Endothelial cell of umbilical vein (primary cell): ENCODE data around the gene RNF112. TPM values are rescaled to one million over a fixed set of nuclear protein-coding genes. Genes with fewer than 3 reads are reported as not detected.

Source experiments
- BruUV-seq: library from RNA; stranded (reverse); fragments of 400-500 nt; replicated peaks from 2 replicates; lab custom pipeline; 2021; lab: Mats Ljungman, UMichigan
- CTCF ChIA-PET: fragments of 300-600, 350-600 bp; sonication (Branson Sonifier 250); formaldehyde crosslinking; loops from one replicate; lab custom pipeline; 2021; ENCODE audit warnings: antibody characterized with exemption, inconsistent platforms; lab: Charles Lee
- POLR2A ChIA-PET: fragments of 300-600, 350-600 bp; sonication (Branson Sonifier 250); formaldehyde crosslinking; loops from one replicate; lab custom pipeline; 2021; ENCODE audit warnings: antibody characterized with exemption, inconsistent platforms; lab: Charles Lee
- DNase-seq: peaks from one replicate; pipeline ENCODE4 v3.0.0-alpha.2; 2011; ENCODE audit warnings: low read depth, low spot score
- FAIRE-seq: peaks from 2 replicates; lab custom pipeline; 2011; peaks lifted over from hg19 to GRCh38; lab: Jason Lieb, UNC
- H2AFZ ChIP-seq: 2 replicates; pipeline ENCODE4 v1.6.0; 2012; ENCODE audit warnings: low read depth, low read length, control low read depth, inconsistent platforms
- H3K27ac ChIP-seq: 2 replicates; pipeline ENCODE4 v1.5.1; 2011; ENCODE audit warnings: low read depth, mild to moderate bottlenecking, control low read depth, low read length, moderate library complexity; ENCODE audit not compliant: insufficient read depth
- H3K27me3 ChIP-seq, 2 experiments: 2 replicates each; pipeline versions ENCODE4 v1.6.0 to v1.6.1; 2011; ENCODE audit warnings: low read length in 2 of 2, mixed read lengths in 1 of 2; ENCODE audit not compliant: control insufficient read depth in 2 of 2, insufficient read depth in 2 of 2
- H3K36me3 ChIP-seq, 2 experiments: 2 replicates in 1 of 2; 3 replicates in 1 of 2; pipeline ENCODE4 v1.5.1; 2011; ENCODE audit warnings: low read length in 2 of 2, mild to moderate bottlenecking in 1 of 2, moderate library complexity in 1 of 2; ENCODE audit not compliant: control insufficient read depth in 2 of 2, insufficient read depth in 2 of 2; ENCODE audit errors: extremely low read depth in 1 of 2
- H3K4me1 ChIP-seq: 3 replicates; pipeline ENCODE4 v1.5.1; 2011; ENCODE audit warnings: mild to moderate bottlenecking, low read length; ENCODE audit not compliant: control insufficient read depth, insufficient read depth; ENCODE audit errors: extremely low read depth
- H3K4me2 ChIP-seq: 2 replicates; pipeline ENCODE4 v1.6.1; 2011; ENCODE audit warnings: low read length, control low read depth, mixed read lengths; ENCODE audit not compliant: insufficient read depth
- H3K4me3 ChIP-seq, 3 experiments: fragments of 200-600 bp in 1 of 3; sonication (generic), shearing (Covaris generic) in 1 of 3; replicated peaks in 1 of 3; 2 replicates each; pipeline ENCODE4 v1.5.1; 2011 to 2016; ENCODE audit warnings: control low read depth in 3 of 3, low read length in 3 of 3, mild to moderate bottlenecking in 2 of 3, inconsistent platforms in 1 of 3, low read depth in 1 of 3, moderate library complexity in 1 of 3; ENCODE audit not compliant: insufficient read depth in 1 of 3
- H3K79me2 ChIP-seq: 2 replicates; pipeline ENCODE4 v1.6.0; 2012; ENCODE audit warnings: low read length, inconsistent platforms; ENCODE audit not compliant: control insufficient read depth, insufficient read depth
- H3K9ac ChIP-seq: replicated peaks from 2 replicates; pipeline ENCODE3; 2011; ENCODE audit warnings: low read length, control low read depth; ENCODE audit not compliant: insufficient read depth; ENCODE audit errors: extremely low read depth
- H3K9me1 ChIP-seq: replicated peaks from 3 replicates; pipeline ENCODE4 v1.6.0; 2011; ENCODE audit warnings: mild to moderate bottlenecking, low read length; ENCODE audit not compliant: control insufficient read depth, insufficient read depth; ENCODE audit errors: extremely low read depth
- H3K9me3 ChIP-seq: replicated peaks from 2 replicates; pipeline ENCODE4 v1.5.1; 2012; ENCODE audit warnings: low read length, inconsistent platforms; ENCODE audit not compliant: control insufficient read depth, insufficient read depth
- H4K20me1 ChIP-seq: replicated peaks from 2 replicates; pipeline ENCODE3; 2011; ENCODE audit warnings: mild to moderate bottlenecking, low read length; ENCODE audit not compliant: control insufficient read depth, insufficient read depth; ENCODE audit errors: extremely low read depth
- CTCF ChIP-seq, 2 donors: IDR thresholded peaks; 1 replicate in 1 of 2; 2 replicates in 1 of 2; pipeline ENCODE4 v1.5.1; 2011; ENCODE audit warnings: low read length in 2 of 2, mild to moderate bottlenecking in 2 of 2, moderate library complexity in 2 of 2, control low read depth in 1 of 2, inconsistent platforms in 1 of 2, low read depth in 1 of 2; ENCODE audit not compliant: insufficient read depth in 1 of 2; ENCODE audit errors: extremely low read depth in 1 of 2
- EZH2 ChIP-seq: IDR thresholded peaks from 2 replicates; pipeline ENCODE4 v1.6.1; 2012; ENCODE audit warnings: borderline replicate concordance, low read depth, mild to moderate bottlenecking, moderate library complexity, low read length, inconsistent platforms; ENCODE audit not compliant: severe bottlenecking
- FOS ChIP-seq: IDR thresholded peaks from 2 replicates; pipeline ENCODE4 v1.6.1; 2011; ENCODE audit warnings: mild to moderate bottlenecking, low read length, moderate library complexity, borderline replicate concordance; ENCODE audit not compliant: insufficient read depth
- GATA2 ChIP-seq: IDR thresholded peaks from 2 replicates; pipeline ENCODE4 v1.7.0; 2011; ENCODE audit warnings: low read depth, mild to moderate bottlenecking, moderate library complexity, mixed read lengths, low read length; ENCODE audit not compliant: insufficient read length, insufficient read depth
- JUN ChIP-seq: IDR thresholded peaks from 2 replicates; pipeline ENCODE4 v1.6.1; 2011; ENCODE audit warnings: borderline replicate concordance, low read depth; ENCODE audit not compliant: insufficient read length, insufficient read depth
- MAX ChIP-seq: IDR thresholded peaks from 2 replicates; pipeline ENCODE4 v1.6.1; 2011; ENCODE audit not compliant: insufficient read depth, insufficient read length
- MYC ChIP-seq: IDR thresholded peaks from one replicate; pipeline ENCODE4 v1.6.1; 2011; ENCODE audit warnings: mild to moderate bottlenecking, low read depth, low read length
- POLR2A ChIP-seq: IDR thresholded peaks from 2 replicates; pipeline ENCODE4 v1.6.1; 2012; ENCODE audit warnings: low read depth, mild to moderate bottlenecking, control low read depth, low read length
- POLR2AphosphoS5 ChIP-seq: IDR thresholded peaks from 2 replicates; pipeline ENCODE4 v1.6.1; 2012; ENCODE audit warnings: low read depth, mild to moderate bottlenecking, control low read depth, low read length, moderate library complexity; ENCODE audit not compliant: insufficient read depth
- dilution Hi-C: fragments of 300-500 bp; cut with MboI; formaldehyde crosslinking; loops from one replicate; pipeline ENCODE4 v1.15.0; 2019; ENCODE audit warnings: low sequenced_read_pairs; ENCODE audit not compliant: extremely low pct_ligation_motif_present
- intact Hi-C: fragments of 100-400 bp; cut with micrococcal nuclease; formaldehyde crosslinking; loops from one replicate; pipeline ENCODE4 v1.10.0; 2022
- polyA plus RNA-seq, 4 experiments: library from polyadenylated mRNA; depleted of rRNA in 3 of 4; stranded (reverse) in 3 of 4; unstranded in 1 of 4; fragments of >200 nt; gene quantifications; 2 replicates each; pipeline versions ENCODE4 v1.2.1 to v1.2.3, GENCODE V29; 2011 to 2012; ENCODE audit warnings: missing spikeins in 1 of 4
- total RNA-seq: library from RNA; stranded (reverse); gene quantifications from 2 replicates; pipeline ENCODE4 v1.2.3, GENCODE V29; 2021

RNF112 gene
- total and polyA plus RNA-seq, 2 donors (not counting 3 experiments of a cell fraction or from before 2014, with no cell fraction given) = 0.06 to 0.11 TPM

- dilution Hi-C loops (no loop called here), intact Hi-C loops (no loop called here)
- H3K4me2 ChIP-seq = no peak overlapping the region
- POLR2A ChIA-PET = no interaction called here
- DNase-seq = no peak
- H4K20me1 ChIP-seq = no peaks in the 10 kb centered on the region
- H3K4me1 ChIP-seq = no peaks in the 10 kb centered on the region
- FAIRE-seq = no peak
- H3K27ac ChIP-seq = no peak overlapping the region
- no peaks in the 10 kb centered on the region for H3K79me2 ChIP-seq
- no TSS peak for BruUV-seq
- no peak for TF ChIP-seq JUN
- no peak for TF ChIP-seq CTCF (IDR thresholded peaks at IDR 0.05; ENCODE audit: extremely low read depth in 1 of 2, insufficient read depth in 1 of 2, low read depth in 1 of 2, low read length in 2 of 2)
- TF ChIP-seq POLR2AphosphoS5 = no peak
- TF ChIP-seq MAX = no peak
- no peak for TF ChIP-seq FOS
- TF ChIP-seq EZH2 = no peak
- TF ChIP-seq MYC = no peak
- no peak for TF ChIP-seq GATA2
- TF ChIP-seq POLR2A = no peak
- H3K27me3 ChIP-seq = no peaks in the 10 kb centered on the region
- no peaks in the 10 kb centered on the region for H3K9me3 ChIP-seq
- H2AFZ ChIP-seq = no peak overlapping the region
- no peak overlapping the region for H3K9ac ChIP-seq
- no peaks in the 10 kb centered on the region for H3K9me1 ChIP-seq
- no peak overlapping the region for H3K4me3 ChIP-seq
- CTCF ChIA-PET = interaction anchor here (1.2 kb wide), 1 partner anchor 55 kb away, joined by 4 read pairs; the partner anchor contains the start of gene B9D1
- no peaks in the 10 kb centered on the region for H3K36me3 ChIP-seq
These were observed 6.6 kb downstream of the RNF112 start for GRCh38 chr17:19417611-19418010.
